ENCODE measurements around the gene DQX1.

DQX1 gene

GRCh38 chr2:74538881-74539339 lies 12.9 kb upstream of the DQX1 start:
- no peak overlapping the region for H3K4me3 ChIP-seq (replicated peaks; ENCODE audit: low read depth, low read length)

GRCh38 chr2:74537140-74537539 lies 11.1 kb upstream of the DQX1 start:
- no peak overlapping the region for H3K4me3 ChIP-seq (replicated peaks; ENCODE audit: low read depth, low read length)
- DNase-seq (ENCODE audit: extremely low read depth, low read depth) = no peak
- no peak for TF ChIP-seq CTCF (IDR thresholded peaks at IDR 0.05; ENCODE audit: low read depth, low read length, missing control alignments)

More at GRCh38 chr2:74538881-74539339, 12.9 kb upstream of the DQX1 start:
- no peak for TF ChIP-seq CTCF (IDR thresholded peaks at IDR 0.05; ENCODE audit: low read depth, low read length, missing control alignments)
- no peak for DNase-seq (ENCODE audit: extremely low read depth, low read depth)

- DNase-seq (ENCODE audit: extremely low read depth, low read depth) = no peak
- no peak for TF ChIP-seq CTCF (IDR thresholded peaks at IDR 0.05; ENCODE audit: low read depth, low read length, missing control alignments)
- no peak overlapping the region for H3K4me3 ChIP-seq (replicated peaks; ENCODE audit: low read depth, low read length)
Observed at GRCh38 chr2:74536166-74536950, 10.3 kb upstream of the DQX1 start.

DNA sequence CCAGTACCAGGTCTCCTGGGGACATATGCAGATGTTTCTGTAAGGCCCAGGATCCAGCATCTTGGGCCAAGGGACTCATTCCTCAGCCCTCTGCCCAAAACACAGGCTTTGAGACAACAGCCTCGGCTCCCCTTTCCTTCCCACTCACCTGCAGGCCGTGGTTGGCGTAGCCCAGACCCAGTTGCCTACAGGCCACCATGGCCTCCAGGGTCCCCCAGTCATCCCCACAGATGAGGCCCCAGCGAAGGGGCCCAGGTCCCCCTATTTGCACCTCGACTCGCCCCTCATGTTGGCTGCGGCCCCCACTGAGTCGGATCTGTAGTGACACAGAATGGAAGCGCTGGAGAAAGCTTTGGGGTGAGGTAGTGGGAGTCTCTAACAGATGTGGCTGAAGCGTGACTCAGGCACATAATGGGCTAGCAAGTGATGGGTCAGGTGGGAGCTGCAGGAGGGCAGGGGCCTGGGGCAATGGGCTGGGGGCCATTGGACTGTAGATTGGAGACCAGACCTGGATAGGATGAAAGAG lies 9.5 kb upstream of the DQX1 start:
- no peak for TF ChIP-seq CTCF (IDR thresholded peaks at IDR 0.05; ENCODE audit: low read depth, low read length, missing control alignments)
- H3K4me3 ChIP-seq (replicated peaks; ENCODE audit: low read depth, low read length) = no peak overlapping the region
- no peak for DNase-seq (ENCODE audit: extremely low read depth, low read depth)

GRCh38 chr2:74534411-74534810 lies 8.4 kb upstream of the DQX1 start:
- no peak overlapping the region for H3K4me3 ChIP-seq (replicated peaks; ENCODE audit: low read depth, low read length)
- DNase-seq (ENCODE audit: extremely low read depth, low read depth) = no peak
- TF ChIP-seq CTCF (IDR thresholded peaks at IDR 0.05; ENCODE audit: low read depth, low read length, missing control alignments) = no peak

- no peak overlapping the region for H3K4me3 ChIP-seq (replicated peaks; ENCODE audit: low read depth, low read length)
- DNase-seq (ENCODE audit: extremely low read depth, low read depth) = no peak
- TF ChIP-seq CTCF (IDR thresholded peaks at IDR 0.05; ENCODE audit: low read depth, low read length, missing control alignments) = no peak
Observed at GRCh38 chr2:74533464-74533863, 7.4 kb upstream of the DQX1 start.
